Tibial nerve (tissue), 4 donors: ENCODE measurements around the gene CFAP20DC.

Source experiments
- CTCF ChIP-seq, 5 experiments: fragments of 200-600 bp in 3 of 5; fragments of 450-650 bp in 2 of 5; sonication (generic) in 3 of 5; IDR thresholded peaks; one replicate each; pipeline ENCODE4 v1.5.1; 2016 to 2019; ENCODE audit warnings: antibody characterized with exemption in 5 of 5, mild to moderate bottlenecking in 3 of 5, moderate library complexity in 2 of 5
- EP300 ChIP-seq, 2 donors: sonication (generic); formaldehyde crosslinking; IDR thresholded peaks; one replicate each; pipeline ENCODE4 v1.6.1; 2017; ENCODE audit warnings: antibody characterized with exemption in 2 of 2, mild to moderate bottlenecking in 1 of 2
- POLR2A ChIP-seq, 2 donors: fragments of 450-650 bp; IDR thresholded peaks; one replicate each; pipeline ENCODE4 v1.6.1; 2017; ENCODE audit warnings: antibody characterized with exemption in 2 of 2, mild to moderate bottlenecking in 2 of 2, moderate library complexity in 2 of 2

GRCh38 chr3:58776231-58776630 lies 273.6 kb downstream of the CFAP20DC start:
- TF ChIP-seq CTCF (IDR thresholded peaks at IDR 0.05) (no peak), POLR2A (IDR thresholded peaks at IDR 0.05) (no peak), EP300 (IDR thresholded peaks at IDR 0.05) (no peak)
